Ovary (tissue), 9 donors: ENCODE measurements around the gene SUGCT. TPM values are rescaled to one million over a fixed set of nuclear protein-coding genes. Genes with fewer than 3 reads are reported as not detected.

Experiments used
- DNase-seq, 5 donors: peaks; one replicate each; pipeline ENCODE4 v3.0.0-alpha.2; 2019 to 2020
- H3K27ac ChIP-seq, 2 donors: fragments of 200-600 bp; one replicate each; pipeline versions ENCODE4 v1.5.1 to v1.8.0; 2019 to 2022
- H3K27me3 ChIP-seq: fragments of 200-600 bp; one replicate; pipeline ENCODE4 v1.8.0; 2022
- H3K36me3 ChIP-seq: fragments of 200-600 bp; sonication (generic); one replicate; pipeline ENCODE4 v1.5.1; 2019
- H3K4me1 ChIP-seq: one replicate; pipeline ENCODE4 v1.8.1; 2013; ENCODE audit warnings: mild to moderate bottlenecking, moderate library complexity; ENCODE audit not compliant: insufficient read depth
- H3K4me3 ChIP-seq: fragments of 200-600 bp; sonication (generic); one replicate; pipeline ENCODE4 v1.5.1; 2017
- H3K9me3 ChIP-seq, 2 donors: fragments of 200-600 bp in 1 of 2; sonication (generic) in 1 of 2; one replicate each; pipeline versions ENCODE4 v1.5.1 to v1.8.1; 2013 to 2019; ENCODE audit warnings: mild to moderate bottlenecking in 1 of 2, moderate library complexity in 1 of 2
- EP300 ChIP-seq: sonication (generic); formaldehyde crosslinking; IDR thresholded peaks from one replicate; pipeline ENCODE4 v1.6.1; 2017; ENCODE audit warnings: antibody characterized with exemption
- POLR2A ChIP-seq: fragments of 450-650 bp; IDR thresholded peaks from one replicate; pipeline ENCODE4 v1.6.1; 2017; ENCODE audit warnings: antibody characterized with exemption, mild to moderate bottlenecking, moderate library complexity
- WGBS, 3 donors: extraction: QIAGEN DNeasy Blood & Tissue Kit in 1 of 3; methylation state at CpG; one replicate each; pipeline versions ENCODE4 v1.1.5 to v1.1.7; 2013 to 2017; 5-methylcytosine and 5-hydroxymethylcytosine counted together
- intact Hi-C, 4 donors: fragments of 100-400 bp; cut with DNase I; formaldehyde crosslinking; loops; one replicate each; pipeline versions ENCODE4 v1.11.0 to v1.15.1; 2022 to 2023
- polyA plus RNA-seq, 2 donors: library from polyadenylated mRNA; stranded (reverse); fragments of 200-250 nt in 1 of 2; fragments of 350-450 nt in 1 of 2; fragmentation: Illumina TruSeq in 1 of 2; extraction: RNeasy Lipid Tissue Mini Kit (QIAGEN cat#74804) in 1 of 2; gene quantifications; one replicate each; pipeline ENCODE4 v1.2.3, GENCODE V29; 2013 to 2014
- total RNA-seq, 7 donors: library from RNA; depleted of rRNA in 2 of 7; stranded (reverse); fragments of >200 nt in 2 of 7; fragmentation: NEBNext Ultra II Directional in 3 of 7; extraction: Animal tissue kit (Norgen Biotek cat#: 25700) in 3 of 7; gene quantifications; one replicate each; pipeline versions ENCODE4 v1.1.0 to v1.2.4, GENCODE V29; 2016 to 2023
- TF ChIP-seq, protein P1 (sequence below), 3 donors: fragments of 450-650 bp in 2 of 3; fragments of 200-600 bp in 1 of 3; IDR thresholded peaks; one replicate each; pipeline versions ENCODE4 v1.5.1 to v1.8.0; 2016 to 2022; ENCODE audit warnings: antibody characterized with exemption in 3 of 3, mild to moderate bottlenecking in 1 of 3
- donor health status: DM: no; HTN: no; CAD: no; lungs with moderate emphysema.
- donor health status: DM: no; HTN: no; CAD: no.
- donor health status: Bipolar disorder and iron deficiency.
- donor health status: DM: yes; HTN: yes; CAD: no.
- donor health status: DM: no; HTN: no; CAD: no.
- donor health status: DM: yes; HTN: yes; CAD: no.

The SUGCT gene
- total and polyA plus RNA-seq, 9 donors = 3.4 to 9.3 (median 7.8) TPM

DNA sequence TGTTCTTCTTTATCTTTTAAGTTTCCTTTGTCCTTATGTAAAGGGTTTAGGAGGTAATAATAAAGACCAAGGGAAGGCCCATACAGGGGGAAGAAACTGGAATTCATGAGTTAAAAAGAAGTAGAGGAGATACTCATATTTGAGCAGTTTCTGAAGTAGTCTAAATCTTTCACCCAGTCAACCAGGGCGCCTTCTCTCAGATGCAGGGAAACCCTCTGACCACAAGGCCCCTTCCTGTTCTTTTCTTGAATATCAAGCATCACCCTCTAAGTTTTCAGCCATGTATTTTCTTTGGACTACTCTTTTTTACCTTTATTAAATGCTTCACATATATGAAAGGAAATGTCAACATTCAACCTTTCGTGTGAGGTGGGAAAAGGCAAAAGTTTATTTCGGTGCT lies 630.8 kb downstream of the SUGCT start:
- Histone ChIP-seq H3K4me1 (no peaks in the 10 kb centered on the region), H3K36me3 (no peaks in the 10 kb centered on the region), H3K9me3 (no peaks in the 10 kb centered on the region), H3K4me3 (no peak overlapping the region), H3K27ac (no peak overlapping the region), H3K27me3 (no peaks in the 10 kb centered on the region)
- DNase-seq = no peak
- 91 to 98% (median 97%) methylated on average over 3 of the region's 3 CpGs for WGBS, 3 donors
- TF ChIP-seq, protein P1, sequence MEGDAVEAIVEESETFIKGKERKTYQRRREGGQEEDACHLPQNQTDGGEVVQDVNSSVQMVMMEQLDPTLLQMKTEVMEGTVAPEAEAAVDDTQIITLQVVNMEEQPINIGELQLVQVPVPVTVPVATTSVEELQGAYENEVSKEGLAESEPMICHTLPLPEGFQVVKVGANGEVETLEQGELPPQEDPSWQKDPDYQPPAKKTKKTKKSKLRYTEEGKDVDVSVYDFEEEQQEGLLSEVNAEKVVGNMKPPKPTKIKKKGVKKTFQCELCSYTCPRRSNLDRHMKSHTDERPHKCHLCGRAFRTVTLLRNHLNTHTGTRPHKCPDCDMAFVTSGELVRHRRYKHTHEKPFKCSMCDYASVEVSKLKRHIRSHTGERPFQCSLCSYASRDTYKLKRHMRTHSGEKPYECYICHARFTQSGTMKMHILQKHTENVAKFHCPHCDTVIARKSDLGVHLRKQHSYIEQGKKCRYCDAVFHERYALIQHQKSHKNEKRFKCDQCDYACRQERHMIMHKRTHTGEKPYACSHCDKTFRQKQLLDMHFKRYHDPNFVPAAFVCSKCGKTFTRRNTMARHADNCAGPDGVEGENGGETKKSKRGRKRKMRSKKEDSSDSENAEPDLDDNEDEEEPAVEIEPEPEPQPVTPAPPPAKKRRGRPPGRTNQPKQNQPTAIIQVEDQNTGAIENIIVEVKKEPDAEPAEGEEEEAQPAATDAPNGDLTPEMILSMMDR (IDR thresholded peaks at IDR 0.05) = no peak
- TF ChIP-seq POLR2A = no peak
- no peak for TF ChIP-seq EP300
- intact Hi-C loops = no loop called here

DNA sequence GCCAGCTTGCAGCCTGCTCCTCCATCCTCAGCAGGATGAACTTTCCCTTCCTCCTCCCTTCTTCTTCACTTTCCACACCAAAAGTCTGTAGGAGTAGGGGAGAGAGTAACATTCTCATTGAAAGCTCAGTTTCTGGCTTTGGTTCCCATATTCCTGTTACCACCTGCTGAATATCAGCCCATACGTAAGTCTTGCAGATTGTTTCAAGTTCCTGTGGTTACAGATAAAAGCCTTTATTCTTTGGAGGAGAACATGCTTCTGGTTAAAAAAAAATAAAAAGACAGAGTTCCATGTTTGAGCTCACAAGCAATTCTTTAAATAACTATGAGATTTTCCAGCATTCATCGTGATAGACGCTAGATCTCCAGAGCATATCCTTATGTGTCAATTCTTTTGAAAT lies 637.3 kb downstream of the SUGCT start:
- intact Hi-C loops = no loop called here
- DNase-seq = no peak
- Histone ChIP-seq H3K27ac (no peak overlapping the region), H3K4me3 (no peak overlapping the region), H3K4me1 (peaks cover 1% of the 10 kb centered on the region), H3K9me3 (no peaks in the 10 kb centered on the region), H3K27me3 (no peaks in the 10 kb centered on the region), H3K36me3 (no peaks in the 10 kb centered on the region)
- no peak for TF ChIP-seq EP300
- no peak for TF ChIP-seq POLR2A
- TF ChIP-seq, protein P1 (IDR thresholded peaks at IDR 0.05) = no peak
- 19 to 40% (median 33%) methylated on average over 3 of the region's 3 CpGs for WGBS, 3 donors

DNA sequence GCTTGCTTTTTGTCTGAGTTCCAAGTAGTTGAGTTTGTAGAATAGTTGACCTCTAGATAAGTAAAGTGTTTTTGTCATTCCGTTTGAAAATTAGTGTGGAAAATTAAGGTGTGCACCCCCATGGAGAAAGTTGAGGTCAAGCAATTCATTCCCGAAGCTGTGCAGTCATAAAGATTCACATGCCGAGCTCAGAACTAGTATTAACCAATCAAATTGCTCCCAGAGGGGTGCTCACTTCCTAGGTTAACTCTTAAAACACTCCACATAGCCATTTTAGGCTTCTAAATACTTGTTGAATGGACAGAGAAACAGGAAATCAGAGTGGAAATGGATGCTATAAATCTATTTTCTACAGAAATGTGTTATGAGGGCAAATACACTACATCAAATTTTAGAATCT lies 638.9 kb downstream of the SUGCT start:
- H3K4me3 ChIP-seq = no peak overlapping the region
- H3K36me3 ChIP-seq = no peaks in the 10 kb centered on the region
- 51 to 63% (median 56%) methylated on average over 3 of the region's 3 CpGs for WGBS, 3 donors
- peaks cover 1% of the 10 kb centered on the region for H3K4me1 ChIP-seq
- intact Hi-C loops = no loop called here
- H3K27ac ChIP-seq = no peak overlapping the region
- no peak for DNase-seq
- no peaks in the 10 kb centered on the region for H3K27me3 ChIP-seq
- TF ChIP-seq POLR2A (no peak), EP300 (no peak)
- TF ChIP-seq, protein P1 (IDR thresholded peaks at IDR 0.05) = no peak
- no peaks in the 10 kb centered on the region for H3K9me3 ChIP-seq

DNA sequence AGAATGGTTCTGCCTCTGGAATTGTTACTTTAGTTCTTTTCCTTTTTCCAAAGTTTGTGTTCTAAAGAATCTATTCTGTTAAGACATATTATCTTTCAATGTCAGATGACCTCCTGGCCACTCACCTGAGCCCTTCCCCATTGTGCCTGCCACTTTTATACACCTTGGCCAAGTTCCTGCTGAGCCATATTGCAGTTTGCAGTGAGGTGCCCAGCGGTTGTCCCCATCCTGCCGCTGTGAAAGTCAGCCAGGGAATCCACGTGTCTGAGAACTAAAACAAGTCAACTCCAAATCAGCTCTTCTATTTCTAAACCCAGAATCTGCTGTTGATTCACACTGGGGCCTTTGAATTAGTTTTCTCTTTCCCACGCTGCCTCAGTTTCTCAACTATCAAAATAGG lies 641.1 kb downstream of the SUGCT start:
- TF ChIP-seq, protein P1 (IDR thresholded peaks at IDR 0.05) = no peak
- TF ChIP-seq POLR2A = no peak
- no peak for TF ChIP-seq EP300
- H3K27ac ChIP-seq = no peak overlapping the region
- 94 to 99% (median 95%) methylated on average over 4 of the region's 4 CpGs for WGBS, 3 donors
- intact Hi-C loops = no loop called here
- no peak for DNase-seq
- no peaks in the 10 kb centered on the region for H3K36me3 ChIP-seq
- H3K4me3 ChIP-seq = no peak overlapping the region
- no peaks in the 10 kb centered on the region for H3K9me3 ChIP-seq
- H3K4me1 ChIP-seq = peaks cover 1% of the 10 kb centered on the region
- no peaks in the 10 kb centered on the region for H3K27me3 ChIP-seq
